HG03439 (cell line): ENCODE measurements around the gene MARCHF11.

Experiments used
- ATAC-seq: cut with Tn5 transposase; IDR thresholded peaks from one replicate; pipeline ENCODE4 v1.9.1; 2021; ENCODE audit warnings: mild to moderate bottlenecking, moderate library complexity; ENCODE audit not compliant: unreplicated experiment

Gene MARCHF11

DNA sequence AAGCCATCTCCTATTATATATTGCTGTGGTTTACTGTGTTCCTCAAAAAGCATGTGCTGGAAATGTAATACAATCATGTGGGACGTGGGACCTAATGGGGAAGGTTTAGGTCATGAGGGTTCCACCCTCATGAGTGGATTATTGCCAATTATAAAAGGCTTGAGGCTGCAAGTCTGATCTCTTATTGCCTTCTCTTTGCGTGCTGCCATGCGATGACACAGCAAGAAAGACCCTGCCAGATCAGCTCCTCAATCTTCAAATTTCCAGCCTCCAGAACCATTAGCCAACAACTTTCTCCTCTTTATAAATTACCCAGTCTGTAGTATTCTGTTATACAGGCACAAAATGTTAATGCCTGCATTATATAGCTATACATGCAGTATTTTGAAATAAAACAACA is 45.4 kb downstream of the MARCHF11 start:
- ATAC-seq, result no peak

DNA sequence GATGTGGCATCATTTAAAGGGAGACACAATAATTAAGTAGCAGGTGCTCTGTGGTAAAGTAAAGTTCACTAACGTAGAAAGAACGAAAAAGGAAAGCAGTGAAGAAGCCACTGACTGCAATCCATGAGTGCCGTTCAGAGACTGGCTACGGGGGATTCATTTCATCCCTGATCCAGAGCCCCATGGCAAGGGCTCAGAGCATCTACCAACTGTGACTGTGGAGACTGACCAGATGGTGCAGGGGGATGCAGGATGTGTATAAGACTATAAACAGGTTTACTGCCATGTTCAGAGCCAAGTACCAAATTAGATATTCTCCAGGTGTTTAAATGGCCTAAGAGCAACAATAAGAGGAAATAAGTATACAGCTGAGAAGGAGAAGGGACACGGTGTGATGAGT is 47.7 kb downstream of the MARCHF11 start:
- ATAC-seq, result no peak

DNA sequence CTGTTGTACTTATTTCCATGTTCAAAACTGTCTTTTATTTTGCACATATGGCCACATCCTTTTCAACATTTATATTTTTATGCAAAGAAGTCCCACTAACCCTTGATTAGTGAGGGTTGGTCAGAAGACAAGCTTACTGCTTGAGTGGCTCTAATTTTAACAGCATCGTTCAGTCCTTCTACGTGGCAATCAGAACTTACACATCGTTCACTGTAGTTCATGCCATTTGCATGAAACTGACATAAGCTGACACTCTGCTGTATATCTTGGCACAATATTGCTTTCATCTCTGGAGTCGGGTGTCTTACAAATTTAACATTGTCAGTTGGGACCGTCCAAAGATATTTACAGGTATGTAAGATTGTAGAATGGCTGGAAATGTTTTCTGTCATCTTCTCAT is 50.6 kb downstream of the MARCHF11 start:
- ATAC-seq, result no peak

DNA sequence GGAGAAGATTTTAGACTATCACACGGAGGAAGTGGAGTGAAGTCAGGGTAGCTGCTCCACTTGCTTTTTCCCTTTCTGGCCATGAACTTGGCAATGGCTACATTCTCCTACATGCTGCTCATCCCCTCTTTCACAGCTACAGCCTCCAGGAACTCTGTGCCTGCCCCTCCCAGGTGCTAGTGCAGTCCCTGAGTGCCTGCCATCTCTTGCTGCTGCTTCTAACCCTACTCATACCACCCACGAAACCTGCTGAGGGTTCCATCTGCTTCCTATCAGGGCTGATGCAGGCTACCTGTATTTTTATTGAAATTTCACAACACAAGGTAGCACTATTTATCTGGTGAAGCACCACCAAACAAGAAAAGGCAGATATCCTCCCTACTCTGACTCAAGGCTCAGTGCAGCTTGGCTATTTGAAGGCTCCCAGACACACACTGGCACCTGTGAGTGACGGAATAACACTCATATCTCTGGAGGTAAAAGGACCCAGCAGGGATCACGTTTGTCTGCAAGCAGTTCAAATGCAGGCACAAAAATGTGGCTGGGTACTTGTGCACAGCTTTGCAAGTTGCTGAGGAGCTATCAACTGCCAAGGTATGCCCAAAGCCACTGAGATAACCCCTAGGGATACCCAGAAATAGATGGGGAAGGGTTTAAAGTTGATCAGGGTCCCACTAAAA is 51.6 kb downstream of the MARCHF11 start:
- no peak for ATAC-seq

DNA sequence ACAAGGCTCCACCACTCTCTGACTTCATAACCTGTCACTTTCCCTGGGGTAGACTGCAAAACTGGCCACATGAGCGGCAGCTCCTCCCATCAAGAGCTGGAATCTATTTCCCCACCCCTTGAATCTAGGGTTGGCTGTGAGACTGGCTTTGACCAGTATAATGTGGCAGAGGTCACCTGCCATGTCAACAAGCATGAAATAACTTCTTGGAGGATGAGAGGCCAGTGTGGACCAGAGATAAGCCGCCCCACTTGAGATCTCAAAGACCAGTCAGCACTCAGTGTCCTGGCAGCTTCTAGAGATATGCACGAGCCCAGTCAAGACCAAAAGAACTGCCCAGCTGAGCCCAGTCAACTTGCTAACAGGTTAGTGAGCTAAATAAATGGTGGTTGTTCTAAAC is 59.0 kb downstream of the MARCHF11 start:
- no peak for ATAC-seq

DNA sequence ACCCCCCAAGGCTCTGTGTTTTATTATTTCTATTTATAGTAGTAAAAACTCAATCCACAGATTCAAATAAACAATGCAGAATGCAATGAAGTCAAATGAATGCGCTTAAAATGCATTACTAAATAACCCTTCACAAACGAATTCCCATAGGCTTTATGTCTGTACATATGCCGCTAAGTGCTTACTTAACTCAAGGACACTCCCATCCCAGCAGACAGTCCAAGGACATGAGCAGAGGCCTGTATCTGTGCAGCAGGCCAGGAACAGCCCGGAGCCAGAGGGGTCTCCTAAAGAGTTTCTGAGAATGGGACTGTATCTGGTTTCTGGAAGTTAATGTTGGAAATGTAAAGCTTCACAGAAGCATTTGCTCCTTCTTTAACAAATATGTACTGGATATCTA is 59.8 kb downstream of the MARCHF11 start:
- ATAC-seq, result no peak

DNA sequence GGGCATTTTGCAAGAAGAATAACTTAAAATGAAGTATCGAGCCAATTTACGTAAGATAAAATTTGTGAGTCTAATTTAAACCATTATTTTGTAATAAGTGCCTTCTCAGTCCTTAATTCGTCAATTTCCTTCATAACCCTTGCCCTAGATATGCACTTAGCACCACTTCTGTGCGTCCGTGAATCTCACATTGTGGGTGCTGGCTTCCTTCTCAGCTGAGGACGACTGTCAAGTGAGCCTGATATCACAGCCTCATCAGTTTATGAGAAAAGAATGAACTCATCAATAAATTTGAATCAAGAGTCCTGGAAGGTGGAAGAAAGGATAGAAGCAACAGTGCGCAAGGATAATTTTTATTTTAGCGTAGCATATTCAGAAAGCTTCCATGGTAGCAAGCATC is 64.5 kb downstream of the MARCHF11 start:
- ATAC-seq, result no peak

DNA sequence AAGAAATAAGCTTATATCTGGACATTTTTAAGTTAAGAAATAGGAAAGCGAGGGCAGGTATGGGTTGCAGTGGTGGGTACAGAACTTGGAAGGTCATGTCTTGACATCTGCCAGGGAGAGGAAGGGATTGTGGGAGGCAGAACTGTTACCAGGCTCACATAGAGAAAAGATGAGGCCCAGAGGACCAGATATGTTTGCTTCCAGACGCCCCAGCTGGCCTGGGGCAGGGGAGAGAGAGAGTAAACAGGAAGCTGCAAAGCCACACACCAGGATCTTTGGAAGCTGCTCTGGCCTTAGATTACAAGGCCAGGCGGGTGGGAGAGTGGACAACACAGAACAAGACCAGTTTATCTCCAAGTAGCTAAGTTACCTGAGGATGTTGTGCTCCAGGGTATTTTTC is 71.2 kb downstream of the MARCHF11 start:
- no peak for ATAC-seq

DNA sequence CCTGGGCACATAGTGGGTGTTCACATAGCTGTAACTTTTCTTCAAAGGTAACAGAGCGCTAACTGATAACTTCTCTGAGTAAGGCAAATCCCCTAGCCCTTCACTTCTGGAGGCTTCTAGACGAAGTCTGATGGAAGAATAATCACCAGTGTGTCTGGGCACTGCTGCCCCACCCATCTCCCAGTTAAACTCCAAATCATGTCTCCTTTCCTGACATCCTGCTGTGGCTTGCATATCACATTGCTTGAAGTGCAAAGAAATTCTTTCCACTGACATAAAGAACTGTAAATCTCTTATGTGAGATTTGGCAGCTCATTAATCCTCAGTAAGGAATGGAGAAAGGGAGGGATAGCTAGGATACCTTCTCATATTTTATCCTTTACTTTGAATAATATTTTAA is 74.6 kb downstream of the MARCHF11 start:
- ATAC-seq, result no peak

DNA sequence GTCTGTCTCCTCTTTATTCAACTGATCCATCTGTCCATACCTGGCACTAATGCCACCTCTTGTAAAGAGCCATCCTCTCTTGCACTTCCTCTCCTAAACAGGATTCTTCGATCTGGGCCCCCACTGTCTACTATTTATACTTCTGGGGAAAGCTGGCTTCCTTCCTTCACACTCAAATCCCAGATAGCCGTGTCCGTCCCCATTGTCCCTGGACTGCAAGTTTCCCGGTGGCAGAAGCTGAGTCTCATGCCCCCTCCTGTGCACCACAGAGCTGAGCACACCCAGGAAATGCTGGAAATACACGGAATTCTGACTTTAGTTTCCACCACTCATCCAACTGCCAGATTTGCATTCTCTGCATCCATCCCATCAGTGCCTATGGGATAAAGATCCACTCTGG is 84.0 kb downstream of the MARCHF11 start:
- no peak for ATAC-seq

DNA sequence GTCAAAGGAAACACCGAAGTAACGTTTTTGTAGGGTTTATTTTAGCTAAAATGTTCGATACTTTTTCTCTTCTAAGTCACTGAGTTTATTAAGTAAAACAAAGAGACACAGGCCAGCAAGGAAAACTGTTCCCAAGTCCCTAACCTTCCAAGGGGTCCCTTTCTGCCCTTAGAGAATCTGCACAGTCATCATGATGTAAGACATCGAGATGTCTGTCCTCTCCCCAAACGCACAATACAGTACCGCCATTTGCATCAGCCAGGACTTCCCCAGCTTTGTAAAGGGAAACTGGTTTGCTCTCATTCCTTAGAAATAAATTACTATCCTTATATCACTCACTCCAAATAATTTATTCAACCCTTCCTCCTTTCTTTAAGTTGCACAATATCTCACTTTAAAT is 89.3 kb downstream of the MARCHF11 start:
- no peak for ATAC-seq

DNA sequence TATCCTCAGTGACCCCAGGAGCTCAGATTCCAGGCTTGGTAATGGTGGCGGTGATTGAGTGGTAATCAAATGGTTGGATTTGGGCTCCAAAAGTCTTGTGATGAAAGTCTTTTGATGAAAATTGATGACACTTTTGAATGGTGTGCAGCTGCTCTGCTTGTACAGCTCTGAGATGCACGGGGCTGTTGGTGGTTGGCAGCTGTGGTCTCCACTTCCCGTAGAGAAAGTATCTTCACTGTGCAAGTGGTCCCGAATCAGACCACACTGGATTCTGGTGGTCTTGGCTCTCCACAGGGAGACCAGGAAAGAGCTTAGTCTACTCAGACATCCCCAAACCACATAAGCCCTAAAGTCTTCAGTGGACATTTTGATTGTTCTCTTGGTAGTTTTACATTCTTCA is 96.6 kb downstream of the MARCHF11 start:
- no peak for ATAC-seq

DNA sequence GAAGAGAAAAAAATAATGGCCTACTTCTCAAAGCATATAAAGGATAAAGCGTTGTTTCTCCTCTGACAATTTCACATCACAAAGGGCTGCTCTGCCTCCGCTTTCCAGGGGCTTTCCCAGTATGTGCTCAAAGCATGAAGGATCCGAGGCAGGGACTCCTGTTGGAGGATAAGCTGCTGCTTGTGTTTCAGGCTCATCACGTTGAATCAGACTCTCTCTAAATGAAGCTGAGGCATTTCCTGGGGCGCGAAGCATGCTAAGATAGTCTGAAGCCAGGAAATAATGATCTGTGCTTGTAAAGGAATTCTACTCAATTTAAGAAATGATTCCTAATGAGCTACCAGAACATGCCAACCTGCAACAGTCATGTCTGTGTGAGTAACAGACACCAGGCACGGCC is 97.5 kb downstream of the MARCHF11 start:
- ATAC-seq, result no peak

DNA sequence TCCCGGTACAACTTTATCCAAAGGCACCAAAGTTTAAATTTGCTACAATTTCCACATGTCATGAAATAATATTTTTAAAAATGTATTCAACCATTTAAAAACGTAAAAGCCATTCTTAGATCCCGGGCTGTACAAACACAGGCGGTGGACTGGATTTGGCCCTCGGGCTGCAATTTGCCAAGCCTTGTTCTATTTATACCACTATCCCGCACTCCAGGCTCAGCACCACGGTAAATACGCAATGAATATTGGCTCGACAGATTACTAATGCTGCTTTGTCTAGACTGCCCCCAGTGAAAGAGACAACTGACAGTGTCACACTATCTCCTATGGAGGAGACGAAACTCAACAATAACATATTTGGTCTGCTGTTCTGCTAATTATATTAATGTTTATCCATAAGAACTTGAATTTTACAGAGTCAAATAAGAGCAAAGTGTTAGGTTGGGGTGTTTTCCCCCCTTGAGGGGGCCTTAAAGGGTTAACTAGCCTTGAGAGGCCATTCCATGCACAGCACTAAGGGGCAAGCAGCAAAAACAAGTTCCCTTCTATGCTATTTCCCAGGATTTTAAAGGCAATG is 98.1 kb downstream of the MARCHF11 start:
- no peak for ATAC-seq

DNA sequence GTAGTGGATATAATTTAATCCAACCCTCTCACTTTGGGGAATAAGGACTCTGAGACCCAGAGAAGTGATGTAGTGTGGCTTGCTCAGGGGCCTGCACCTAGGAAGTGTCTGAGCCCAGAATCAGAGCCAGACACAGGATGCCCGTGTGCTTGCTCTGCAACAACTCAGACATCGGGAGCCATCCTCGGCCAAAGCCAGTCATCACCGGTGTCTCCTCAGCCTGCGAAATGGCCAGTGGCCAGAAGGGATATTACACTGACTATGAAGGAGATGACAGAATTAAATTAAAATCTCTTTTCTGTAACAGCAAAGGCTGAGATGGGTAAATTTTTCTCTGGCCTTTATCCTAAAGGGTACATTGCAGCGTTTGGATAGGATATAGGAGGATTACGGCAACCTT is 102.9 kb downstream of the MARCHF11 start:
- ATAC-seq, result no peak

DNA sequence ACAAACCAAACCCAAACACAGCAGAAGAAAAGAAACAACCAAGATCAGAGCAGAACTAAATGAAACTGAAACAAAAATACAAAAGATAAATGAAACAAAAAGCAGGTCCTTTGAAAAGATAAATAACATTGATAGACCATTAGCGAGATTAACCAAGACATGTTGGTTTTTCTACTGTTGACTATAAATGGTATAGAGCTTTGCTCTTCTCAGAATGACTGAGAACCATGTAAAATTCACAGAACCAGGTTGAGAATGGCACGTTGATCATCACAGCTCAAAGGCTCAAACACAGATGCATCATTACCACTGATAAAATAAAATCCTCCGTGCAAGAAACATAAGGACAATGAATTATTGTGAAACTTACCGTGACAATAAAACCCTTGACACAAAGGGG is 105.2 kb downstream of the MARCHF11 start:
- ATAC-seq, result no peak

DNA sequence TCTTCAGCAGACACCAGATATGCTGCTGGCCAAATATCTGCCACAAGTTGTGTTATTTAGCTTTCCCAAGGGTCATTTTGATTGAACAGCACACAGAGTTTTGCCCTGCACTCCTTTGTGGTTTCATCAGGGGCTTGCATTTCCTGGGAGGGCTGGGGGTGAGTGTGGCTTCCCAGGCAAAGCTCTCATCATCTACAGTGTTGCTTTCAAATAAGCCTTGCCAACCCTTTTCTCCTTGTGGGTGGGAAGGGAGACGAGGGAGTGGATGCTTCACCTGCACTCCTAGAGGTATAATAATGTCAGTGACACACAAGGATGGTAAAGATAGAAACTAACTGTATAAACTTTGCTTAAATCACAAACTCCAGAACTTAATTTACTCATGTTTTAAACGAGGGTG is 107.0 kb downstream of the MARCHF11 start:
- ATAC-seq, result no peak

DNA sequence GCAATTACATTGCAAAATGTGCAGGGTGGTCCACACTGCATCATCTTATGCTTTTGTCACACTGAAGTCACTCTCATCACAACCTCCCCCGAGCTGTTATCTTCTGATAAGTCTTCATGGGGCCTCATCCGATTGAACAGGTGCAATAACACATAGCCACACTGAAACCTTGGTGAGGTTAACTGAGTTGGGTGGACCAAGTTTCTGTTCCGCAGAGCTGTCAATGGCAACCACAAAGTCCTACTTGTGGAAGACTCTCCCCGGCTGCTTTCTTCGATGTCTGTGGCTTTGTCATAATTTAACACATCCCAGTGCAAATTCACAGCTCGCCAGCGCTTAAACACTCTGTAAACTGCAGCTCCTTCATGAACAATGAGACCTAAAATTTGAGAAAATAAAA is 112.2 kb downstream of the MARCHF11 start:
- ATAC-seq, result no peak

DNA sequence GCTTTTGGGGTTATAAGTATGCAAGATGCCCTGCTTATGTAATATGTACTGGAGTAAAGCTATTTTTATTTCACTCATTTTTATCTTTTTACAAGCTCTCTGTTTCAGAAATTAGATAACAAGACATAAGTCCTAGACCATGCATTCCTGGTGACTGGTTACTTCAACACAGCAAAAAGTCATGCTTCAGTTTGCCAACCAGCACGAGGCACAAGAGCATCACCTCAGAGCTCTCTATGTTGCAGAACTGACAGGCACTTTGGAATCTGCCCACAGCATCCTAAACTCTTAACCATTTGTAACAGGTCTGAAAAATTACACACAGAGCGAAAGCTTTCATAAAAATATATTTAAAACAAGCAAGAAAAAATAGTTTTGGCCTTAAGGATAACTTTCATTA is 112.8 kb downstream of the MARCHF11 start:
- no peak for ATAC-seq

DNA sequence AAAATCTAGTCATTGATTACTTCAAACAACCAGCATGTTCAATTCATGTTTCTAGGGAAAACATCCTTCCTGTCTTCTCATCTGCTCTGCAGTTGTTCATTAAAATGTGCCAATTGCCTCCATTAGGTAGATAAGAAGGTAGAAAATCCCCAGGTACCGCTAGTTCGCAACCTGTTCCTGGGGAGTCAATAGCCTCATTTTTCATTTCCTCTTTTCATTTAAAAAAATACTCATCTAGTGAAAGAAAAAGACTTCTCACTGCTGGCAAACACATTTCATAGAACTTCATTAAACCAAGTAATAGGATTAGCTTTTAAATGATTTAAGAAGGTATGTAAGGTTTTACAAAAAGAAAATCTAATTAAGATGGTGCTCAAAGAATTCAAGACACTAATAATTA is 113.3 kb downstream of the MARCHF11 start:
- ATAC-seq, result no peak

DNA sequence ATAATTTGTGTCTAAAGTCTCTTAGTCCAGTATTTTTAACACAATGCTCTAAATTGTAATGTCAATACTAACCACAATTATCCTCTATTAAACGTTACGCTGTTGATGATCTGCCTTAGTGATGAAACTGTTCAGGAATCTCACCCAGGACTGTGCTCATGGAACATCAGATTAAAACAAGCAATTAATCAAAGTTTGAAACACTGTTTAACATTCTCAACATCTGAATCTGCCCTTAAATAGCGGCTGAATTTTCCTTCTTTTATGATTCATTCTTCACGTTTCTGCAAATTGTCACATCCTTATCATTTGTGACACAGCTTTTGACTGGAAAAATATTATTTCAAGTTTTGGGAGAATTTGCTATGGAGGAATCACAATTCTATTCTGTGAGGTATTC is 113.8 kb downstream of the MARCHF11 start:
- ATAC-seq, result no peak

DNA sequence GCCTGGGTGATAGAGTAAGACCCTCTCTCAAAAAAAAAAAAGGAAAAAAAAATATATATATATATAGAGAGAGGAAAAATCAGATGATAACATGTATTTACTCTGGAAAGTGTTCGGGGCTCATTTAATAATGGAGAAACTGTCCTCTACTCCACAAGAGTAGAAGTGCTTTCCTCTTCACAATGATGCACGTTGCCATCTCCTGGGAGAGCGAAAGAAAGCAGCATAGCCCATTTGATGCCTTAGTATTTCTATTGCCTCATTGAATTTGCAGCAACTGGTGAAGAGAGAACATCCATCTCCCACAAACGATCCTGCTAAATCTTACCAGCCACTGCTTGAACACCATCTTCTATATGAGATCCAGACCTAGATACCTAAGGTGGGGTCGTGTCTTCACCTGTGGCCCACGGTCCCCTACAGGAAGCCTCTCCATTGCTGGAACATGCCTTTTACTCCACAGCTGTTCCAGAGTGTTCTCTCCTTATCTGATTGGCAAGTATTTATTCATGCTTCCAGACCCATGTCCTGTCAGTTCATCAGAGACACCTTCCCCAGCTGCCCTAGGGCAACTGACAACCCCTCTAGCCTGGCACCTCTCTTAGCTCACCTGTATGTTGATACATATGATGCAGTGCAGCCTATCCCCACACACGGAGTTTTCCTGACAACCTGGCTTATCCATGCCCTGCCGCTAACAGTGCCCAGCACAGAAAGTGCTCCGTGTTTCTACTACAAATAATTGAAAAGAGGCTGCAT is 115.3 kb downstream of the MARCHF11 start:
- no peak for ATAC-seq
